Activated CD8-positive, alpha-beta memory T cell treated with anti-CD3 and anti-CD28 coated beads for 4 hours (primary cell): ENCODE data around the gene RRP8.

Experiments
- DNase-seq, 2 donors: peaks; one replicate each; pipeline ENCODE4 v3.0.0-alpha.2; 2020; ENCODE audit warnings: low read depth in 2 of 2

RRP8 gene

GRCh38 chr11:6617315-6617781 is 13.9 kb upstream of the RRP8 start:
- DNase-seq, result no peak

GRCh38 chr11:6616596-6617250 is 13.3 kb upstream of the RRP8 start:
- no peak for DNase-seq

GRCh38 chr11:6615882-6616585 is 12.6 kb upstream of the RRP8 start:
- DNase-seq, result no peak

GRCh38 chr11:6615046-6615445 is 11.6 kb upstream of the RRP8 start:
- DNase-seq, result no peak

- DNase-seq, result no peak
Measured at GRCh38 chr11:6614446-6614845, 11.0 kb upstream of the RRP8 start.

GRCh38 chr11:6613496-6613895 is 10.1 kb upstream of the RRP8 start:
- DNase-seq, result no peak

GRCh38 chr11:6612213-6613041 is 9.0 kb upstream of the RRP8 start, which contains the start of gene TAF10:
Gene TAF10, minus strand, starts transcription at chr11:6612216. Its CDS starts 27 bp downstream, at chr11:6612189.
- DNase-seq, result peak; percentile 88 to 90

- DNase-seq, result no peak
Measured at GRCh38 chr11:6611963-6612212, 8.5 kb upstream of the RRP8 start.

- no peak for DNase-seq
Measured at GRCh38 chr11:6611092-6611962, 7.9 kb upstream of the RRP8 start.

- DNase-seq, result no peak
Measured at GRCh38 chr11:6610591-6610990, 7.2 kb upstream of the RRP8 start.

DNA sequence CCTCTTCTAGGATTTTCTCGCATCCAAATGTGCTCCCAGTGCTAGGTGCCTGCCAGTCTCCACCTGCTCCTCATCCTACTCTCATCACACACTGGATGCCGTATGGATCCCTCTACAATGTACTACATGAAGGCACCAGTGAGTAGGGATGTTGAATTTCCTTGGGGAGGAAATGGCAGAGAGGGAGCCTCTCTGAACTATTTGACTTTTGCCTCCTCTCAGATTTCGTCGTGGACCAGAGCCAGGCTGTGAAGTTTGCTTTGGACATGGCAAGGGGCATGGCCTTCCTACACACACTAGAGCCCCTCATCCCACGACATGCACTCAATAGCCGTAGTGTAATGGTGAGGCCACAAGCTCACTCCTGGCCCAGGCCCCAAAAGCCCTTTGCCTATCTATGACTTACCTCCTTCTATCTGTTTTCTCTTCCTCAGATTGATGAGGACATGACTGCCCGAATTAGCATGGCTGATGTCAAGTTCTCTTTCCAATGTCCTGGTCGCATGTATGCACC is 6.1 kb upstream of the RRP8 start:
- no peak for DNase-seq

- no peak for DNase-seq
Measured at GRCh38 chr11:6608726-6609501, 5.5 kb upstream of the RRP8 start.

- DNase-seq, result no peak
Measured at GRCh38 chr11:6608011-6608410, 4.6 kb upstream of the RRP8 start.

GRCh38 chr11:6607190-6607795 is 3.9 kb upstream of the RRP8 start:
- no peak for DNase-seq

DNA sequence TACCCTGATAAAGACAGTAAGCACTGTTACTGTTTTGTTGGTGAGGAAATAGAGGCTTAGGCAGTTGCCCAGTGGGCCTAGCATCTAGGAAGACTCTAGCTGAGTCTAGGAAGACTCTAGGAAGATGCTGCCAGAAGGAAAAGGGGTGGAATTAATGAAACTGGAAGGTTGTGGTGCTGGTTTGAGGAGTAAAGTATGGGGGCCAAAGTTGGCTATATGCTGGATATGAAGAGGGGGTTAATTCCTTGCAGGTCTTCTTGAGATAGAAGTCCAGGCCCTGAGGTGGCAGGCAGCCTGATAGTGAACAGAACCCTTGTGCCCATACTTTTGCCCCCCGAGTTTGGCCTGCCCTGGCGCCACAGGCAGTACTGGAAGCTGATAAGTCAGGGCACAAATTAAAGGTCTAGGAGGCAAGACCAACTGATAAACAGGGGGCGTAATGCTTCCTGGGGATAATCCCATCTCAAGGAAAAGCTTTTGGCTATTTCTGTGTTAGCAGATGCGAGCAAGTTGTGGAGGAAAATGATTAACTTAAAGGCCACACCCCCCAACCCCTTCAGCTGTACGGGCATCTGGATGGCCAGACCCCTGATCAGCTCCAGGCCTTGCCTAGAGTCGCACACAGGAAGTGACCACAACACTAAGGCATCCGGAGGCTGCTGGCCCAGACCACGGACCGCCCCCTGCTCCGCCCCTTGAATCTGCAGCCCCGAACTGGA is 3.2 kb upstream of the RRP8 start:
- DNase-seq, result no peak

- DNase-seq, result no peak
Measured at GRCh38 chr11:6604790-6605189, 1.4 kb upstream of the RRP8 start.

DNA sequence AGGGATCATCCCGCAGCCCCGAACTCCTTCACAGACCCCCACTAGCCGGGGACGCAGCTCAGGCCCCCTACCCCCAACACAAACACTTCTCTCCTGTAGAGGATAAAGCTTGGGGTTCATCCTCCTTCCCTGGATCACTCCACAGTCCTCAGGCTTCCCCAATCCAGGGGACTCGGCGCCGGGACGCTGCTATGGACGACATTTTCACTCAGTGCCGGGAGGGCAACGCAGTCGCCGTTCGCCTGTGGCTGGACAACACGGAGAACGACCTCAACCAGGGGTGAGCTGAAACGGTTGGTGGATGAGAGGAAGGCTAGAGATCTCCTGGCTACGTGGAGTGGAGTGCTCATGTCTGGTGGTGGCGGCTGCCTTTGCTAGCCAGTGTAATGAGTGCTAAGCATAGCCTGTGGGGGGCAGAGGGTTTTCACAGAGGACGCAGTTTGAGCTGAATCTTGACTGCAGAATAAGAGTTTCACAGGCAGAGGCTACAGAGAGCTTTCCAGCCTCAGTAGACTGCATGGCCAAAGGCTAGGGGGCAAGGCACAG is 738 bp upstream of the RRP8 start:
- no peak for DNase-seq

DNA sequence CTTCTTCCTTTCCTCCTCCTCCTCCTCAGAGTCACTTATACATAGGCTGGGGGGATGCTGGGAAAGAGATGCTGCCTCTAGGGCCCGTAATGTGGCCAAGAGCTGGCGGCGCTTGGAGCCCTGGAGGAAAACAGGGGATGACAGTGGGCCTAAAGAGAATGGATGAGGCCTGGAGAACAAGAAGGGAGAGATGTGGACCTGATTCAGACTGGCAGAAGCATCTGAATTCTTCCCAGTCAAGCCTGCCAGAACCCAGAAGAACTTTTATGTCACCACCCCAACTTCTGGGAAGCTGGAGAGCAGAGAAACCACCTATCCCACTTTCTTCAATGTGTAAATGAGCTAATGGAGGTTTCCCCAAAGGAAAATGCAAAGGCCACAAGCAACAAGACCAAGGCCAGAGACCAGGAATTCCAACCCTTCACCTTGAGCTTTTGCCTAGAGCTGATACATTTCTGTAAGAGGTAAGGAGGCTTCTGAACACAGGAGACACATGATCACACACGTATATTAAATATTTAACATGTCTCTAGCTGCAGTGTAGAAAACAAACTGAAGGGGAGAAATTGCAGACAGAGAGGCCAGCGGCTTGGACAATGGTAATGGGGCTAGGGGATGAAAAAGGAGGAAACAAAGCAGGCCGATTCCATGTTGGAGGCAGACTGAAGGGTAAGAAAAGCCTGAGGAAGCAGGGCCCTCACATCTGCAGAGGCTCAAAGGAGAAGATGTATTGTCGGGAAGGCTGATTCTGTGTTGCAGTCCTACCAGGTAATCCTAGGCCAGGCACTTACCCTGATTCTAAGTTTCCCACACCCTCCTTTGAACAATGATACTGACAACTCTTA is 1.1 kb downstream of the RRP8 start:
- DNase-seq, result no peak
